G401.6 (cell line): Measurements from ENCODE around the gene TVP23B.
"Not testable (repeated sequence)": the region's sequence is repeated elsewhere in the genome, so short reads cannot be mapped to it uniquely, and the experiment has no call there.

Experiments used
- FAIRE-seq: peaks from 2 replicates; lab custom pipeline; 2012; peaks lifted over from hg19 to GRCh38; lab: Jason Lieb, UNC

The TVP23B gene

DNA sequence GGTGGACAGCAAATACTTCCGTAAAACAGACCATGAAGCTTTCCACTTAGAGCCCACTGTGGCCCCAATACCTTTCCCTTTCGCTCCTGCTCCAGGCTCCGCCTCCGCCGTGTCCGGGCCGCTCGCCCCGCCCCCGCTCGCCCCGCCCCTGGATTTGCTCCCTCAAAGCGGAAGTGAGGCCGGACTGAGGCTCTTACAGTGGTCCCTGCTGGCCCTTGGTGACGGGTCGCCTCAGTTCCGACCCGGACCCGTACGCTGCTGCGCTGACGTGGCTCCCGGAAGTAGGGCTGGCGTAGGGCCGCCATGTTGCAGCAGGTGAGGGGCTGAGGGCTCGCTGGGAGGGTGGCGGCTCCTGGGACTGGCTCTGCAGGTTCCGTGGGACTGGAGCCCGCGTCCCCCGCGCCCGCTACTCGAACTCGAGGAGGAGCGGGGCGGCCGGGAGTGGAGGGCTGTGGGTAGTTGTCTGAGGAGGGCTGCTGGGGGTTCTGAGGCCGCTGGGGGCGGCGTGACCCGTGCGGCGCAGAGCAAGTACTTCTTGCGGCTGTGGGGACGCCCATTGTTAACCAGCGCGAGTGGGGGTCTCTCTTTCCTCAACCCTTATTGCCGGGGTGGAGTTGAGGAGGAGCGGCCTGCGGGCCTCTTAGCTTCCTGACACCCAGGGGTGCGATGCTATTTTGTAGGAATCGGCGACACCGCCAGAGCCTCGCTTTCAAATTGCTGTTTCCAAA lies at the start of gene TVP23B:
TSS of gene TVP23B (plus strand) at position 193 of the 728 bp plus-strand sequence. CDS start at position 304, 111 bp downstream.
- FAIRE-seq: peak; percentile 8

DNA sequence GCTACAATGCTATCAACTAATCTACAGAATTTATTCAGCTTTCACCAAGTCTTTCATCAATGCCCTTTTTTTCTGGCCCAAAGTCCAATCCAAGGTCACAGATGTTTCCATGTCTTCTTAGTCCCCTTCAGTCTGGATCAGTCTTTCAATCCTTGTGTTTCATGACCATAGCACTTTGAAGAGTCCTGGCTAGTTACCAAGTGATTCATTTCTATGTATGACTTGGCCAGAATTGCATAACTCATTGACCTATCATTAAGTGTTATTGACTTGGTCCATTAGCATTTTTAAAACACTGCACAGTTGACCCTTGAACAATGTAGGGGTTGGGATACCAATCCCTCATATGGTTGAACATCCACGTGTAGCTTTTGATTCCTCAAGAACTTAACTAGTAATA lies 48.5 kb upstream of the TVP23B start:
- FAIRE-seq: not testable (repeated sequence)

DNA sequence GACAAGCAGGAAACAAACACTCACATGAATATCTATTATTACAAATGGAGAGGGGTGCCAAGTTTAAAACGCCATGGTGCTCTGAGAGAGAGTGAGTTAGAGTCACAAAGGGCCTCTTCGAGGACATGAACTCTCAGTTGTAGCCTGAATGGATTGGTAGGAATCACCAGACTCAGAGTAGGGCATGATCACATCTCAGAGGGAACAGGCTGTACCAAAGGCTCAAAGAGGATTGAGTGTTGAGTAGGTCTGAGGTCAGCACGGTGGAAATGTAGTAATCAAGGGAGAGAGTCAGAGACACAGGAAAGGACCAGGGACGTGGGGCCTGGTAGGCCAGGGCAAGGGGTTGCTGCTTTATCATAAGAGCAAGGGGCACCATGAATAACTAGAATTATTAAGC lies 47.6 kb upstream of the TVP23B start:
- not testable (repeated sequence) for FAIRE-seq

DNA sequence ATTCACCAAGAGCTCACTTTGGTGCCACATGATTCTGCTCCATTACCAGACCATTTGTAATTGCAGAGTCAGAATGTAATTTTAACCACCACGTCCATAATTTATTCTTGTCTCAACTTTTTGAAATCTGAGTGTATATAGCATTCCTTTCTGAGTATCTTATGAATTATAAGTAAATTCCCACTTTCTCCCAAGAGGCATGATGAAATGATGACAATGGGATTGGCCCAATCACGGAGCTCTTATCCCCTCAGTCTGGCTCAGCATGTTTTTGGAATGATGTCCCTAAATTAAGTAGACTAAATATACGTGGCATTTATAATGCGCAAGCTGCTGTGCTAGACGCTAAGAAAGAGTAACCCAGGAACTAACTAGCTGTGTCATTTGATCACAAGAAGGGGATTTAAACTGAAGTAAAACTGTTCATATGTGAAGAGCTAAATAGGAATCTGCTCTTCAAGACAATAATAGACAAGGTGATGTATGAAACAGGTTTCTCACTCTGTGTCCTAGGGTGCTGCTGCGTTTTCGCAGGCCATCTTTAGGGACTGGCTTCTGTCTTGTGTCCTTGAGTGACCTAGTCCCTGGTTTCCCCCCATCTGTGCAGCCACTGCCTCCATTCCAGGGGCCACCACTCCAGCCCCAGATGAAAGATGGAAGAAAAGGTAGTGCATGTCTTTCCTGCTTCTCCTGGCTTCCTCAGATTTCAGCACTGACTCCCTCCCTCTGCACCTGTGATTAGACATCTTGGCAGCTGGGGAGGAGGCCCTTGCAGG lies 41.2 kb upstream of the TVP23B start:
- not testable (repeated sequence) for FAIRE-seq

DNA sequence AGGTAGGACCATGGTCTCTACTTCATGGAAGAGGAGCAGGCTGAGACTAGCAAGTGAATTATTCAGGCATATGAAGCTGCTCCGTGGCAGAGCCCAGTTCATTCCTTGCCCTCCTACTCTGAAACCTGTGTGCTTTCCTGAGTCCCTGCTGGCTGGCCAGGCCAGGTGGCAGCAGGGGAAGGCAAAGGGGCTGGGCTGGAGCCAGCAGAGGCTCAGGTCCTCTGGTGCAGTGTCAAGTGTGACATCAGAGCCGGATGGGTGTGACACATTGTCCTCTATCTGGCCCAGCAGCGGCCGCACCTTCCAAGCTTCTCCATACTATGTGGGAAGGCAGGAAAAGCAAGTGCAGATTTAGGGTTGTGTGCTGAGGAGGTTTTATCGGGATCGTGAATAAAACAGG lies 39.8 kb upstream of the TVP23B start:
- not testable (repeated sequence) for FAIRE-seq

DNA sequence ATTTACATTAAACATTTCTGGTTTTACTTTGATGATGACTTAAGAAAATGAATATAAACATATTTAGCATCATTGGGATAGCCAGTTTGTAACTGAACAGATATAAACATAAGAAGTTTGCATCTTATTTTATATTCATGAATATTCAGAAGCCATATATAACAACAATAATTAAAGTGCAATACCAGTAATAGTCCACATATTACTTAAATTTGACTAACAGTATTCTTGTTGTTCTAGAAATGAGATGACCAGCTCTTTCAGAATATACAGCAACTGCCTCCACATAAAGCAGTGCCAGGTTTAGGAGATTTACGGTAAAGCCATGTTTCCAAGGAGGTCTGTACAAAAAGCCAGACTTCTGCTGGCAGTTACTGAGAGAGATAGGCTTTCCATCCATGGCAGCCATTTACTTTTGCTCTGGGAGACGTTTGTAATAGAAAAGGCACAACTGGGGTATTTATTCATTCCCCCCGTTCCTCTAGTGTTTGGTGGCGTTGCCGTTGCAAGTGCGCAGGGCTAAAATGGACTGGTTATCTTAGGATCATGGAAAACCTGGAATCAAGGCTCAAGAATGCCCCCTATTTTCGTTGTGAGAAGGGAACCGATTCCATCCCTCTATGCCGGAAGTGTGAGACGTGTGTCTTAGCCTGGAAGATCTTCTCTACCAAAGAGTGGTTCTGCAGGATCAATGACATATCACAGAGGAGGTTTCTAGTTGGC lies 37.1 kb upstream of the TVP23B start, which contains the start of gene FBXW10:
TSS of gene FBXW10 (plus strand) at position 356 of the 723 bp plus-strand sequence. CDS start at position 547, 191 bp downstream.
- peak; percentile 93 for FAIRE-seq

DNA sequence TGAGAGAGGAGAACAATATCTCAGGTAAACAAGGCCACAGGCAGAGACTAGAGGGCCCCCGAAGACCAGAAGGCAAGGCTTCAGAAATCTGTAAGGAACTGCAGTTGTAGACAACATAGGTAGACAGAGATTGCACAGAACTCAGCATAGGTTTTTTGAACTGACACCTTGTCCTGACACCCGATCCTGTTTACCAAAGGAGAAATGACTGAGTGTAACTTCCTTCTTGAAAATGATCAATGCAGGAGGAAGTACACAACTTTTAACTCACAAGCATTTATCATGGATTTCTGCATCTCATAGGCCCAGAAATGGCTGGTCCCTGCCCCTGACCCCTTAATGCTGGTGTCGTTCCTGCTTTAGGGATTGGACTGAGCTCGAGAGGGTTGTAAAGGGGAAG lies 36.3 kb upstream of the TVP23B start:
- FAIRE-seq: not testable (repeated sequence)

DNA sequence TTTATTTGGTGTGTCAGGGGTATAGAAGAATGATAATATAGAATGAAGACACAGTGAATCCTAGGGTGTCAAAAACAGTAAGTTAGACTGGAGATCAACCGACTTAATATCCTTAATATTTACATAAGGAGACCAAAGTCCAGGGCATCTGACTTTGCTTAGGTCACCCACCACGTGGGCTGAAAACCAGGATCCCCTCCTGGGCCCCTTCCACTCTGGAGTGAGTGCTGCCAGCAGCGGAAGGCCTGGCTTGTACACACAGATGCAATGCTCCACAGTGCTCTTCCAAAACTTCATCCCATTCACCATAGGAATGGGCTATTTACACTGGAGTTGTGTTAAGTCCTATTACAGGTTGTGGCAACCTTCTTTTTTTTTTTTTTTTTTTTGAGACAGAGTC lies 34.4 kb upstream of the TVP23B start:
- not testable (repeated sequence) for FAIRE-seq

DNA sequence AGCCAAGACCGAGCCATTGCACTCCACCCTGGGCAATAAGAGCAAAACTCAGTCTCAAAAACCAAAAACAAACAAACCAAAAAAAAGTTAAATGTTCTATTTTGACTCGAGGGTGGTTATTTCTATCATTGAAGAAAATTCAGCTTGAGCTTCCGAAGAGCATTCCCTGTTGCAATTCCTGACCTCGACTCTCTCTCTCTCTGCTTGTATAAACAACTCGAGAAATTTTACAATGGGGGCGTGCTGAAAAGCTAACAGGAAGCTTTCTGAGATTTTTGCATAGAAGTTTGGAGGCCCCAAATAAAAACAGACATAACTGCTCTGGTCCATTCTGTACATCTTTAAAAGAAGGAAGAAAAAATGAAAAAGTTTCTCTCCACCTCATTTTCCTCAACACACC lies 33.5 kb upstream of the TVP23B start:
- FAIRE-seq: not testable (repeated sequence)

DNA sequence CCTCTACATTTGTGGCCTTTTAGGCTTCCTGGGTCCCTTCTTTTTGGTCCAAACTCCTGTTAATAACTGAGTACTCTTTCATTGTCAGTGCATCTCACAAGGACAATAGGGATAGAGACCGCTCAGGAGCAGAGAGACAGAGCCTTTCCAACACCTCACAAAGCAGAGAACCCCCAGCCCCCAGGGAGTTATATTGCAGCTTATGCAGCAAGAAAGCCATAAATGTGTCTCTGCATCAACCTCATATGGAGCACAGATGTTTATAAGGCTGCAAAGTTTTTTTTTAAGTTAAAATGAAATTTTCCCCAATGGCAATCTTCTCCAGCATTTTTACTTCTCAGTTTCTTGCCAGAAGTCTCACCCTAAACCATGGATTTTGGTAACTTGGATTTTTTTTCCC lies 30.7 kb upstream of the TVP23B start:
- not testable (repeated sequence) for FAIRE-seq

DNA sequence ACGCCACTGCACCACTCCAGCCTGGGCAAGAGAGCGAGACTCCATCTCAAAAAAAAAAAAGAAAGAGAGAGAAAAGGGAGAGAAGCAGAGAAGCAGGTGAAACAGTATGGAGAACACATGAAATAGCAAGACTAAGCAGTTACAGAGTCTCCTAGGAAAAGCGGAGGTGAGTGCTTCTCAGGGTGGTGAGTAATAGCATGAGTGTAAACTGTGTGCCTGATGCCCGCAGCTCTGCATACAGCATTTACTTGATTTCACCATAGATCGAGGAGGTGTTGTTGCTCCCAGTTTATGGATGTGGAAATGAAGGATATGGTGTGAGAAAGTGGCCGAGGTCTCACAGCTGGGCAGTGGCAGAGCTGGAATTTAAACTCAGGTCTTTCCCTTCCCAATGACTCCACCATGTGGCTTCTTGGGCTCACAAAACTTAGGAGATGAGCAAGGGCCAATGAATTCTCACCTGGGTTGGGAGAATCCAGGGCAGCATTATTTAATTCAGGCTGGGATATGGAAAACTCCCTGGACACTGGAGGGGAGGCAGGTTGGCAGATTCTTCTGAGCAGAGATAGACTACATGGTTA lies 27.1 kb upstream of the TVP23B start:
- FAIRE-seq: not testable (repeated sequence)

DNA sequence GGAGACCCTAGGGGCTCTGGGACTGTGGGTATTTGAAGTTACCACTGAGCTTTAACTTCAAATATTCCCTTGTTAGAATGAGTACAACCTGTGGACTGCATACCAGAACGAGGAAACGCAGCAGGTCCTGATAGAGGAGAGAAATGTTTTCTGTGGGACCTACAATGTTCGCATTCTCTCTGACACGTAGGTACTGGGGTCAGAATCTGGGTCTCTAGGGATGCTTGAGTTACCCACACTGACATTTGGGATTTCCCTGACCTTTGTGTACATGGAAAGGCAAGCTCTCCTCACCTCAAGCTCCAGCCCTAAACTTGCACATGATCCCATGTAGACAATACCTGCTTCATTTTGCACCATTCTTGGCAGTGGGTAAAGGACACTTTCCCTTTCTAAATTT lies 25.0 kb upstream of the TVP23B start:
- FAIRE-seq: not testable (repeated sequence)

DNA sequence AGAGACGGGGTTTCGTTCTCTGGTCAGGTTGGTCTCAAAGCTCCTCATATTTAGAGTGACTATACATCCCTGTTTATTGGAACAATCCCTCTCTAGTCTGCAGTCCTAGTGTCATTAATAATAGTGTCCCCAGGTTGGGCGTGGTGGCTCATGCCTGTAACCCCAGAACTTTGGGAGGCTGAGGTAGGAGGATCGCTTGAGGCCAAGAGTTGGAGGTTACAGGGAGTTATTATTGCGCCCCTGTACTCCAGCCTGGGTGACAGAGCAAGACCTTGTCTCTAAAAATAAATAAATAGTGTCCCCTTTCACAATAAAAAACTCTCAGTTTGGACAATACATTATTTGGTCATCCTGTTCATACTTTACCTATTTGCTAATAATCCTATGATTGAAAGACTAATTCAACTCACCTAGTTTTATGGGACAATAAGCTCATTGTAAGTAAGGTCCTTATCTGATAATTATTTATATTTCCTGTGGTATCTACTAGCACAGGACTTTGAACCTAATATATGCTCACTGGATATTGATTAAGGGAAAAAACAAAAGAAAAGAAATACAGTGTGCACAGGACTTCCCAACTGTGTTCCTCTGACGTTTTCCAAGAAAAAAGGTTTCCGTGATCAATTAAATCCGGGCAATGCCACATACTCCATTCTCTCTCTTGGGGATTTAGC lies 23.5 kb upstream of the TVP23B start:
- not testable (repeated sequence) for FAIRE-seq

DNA sequence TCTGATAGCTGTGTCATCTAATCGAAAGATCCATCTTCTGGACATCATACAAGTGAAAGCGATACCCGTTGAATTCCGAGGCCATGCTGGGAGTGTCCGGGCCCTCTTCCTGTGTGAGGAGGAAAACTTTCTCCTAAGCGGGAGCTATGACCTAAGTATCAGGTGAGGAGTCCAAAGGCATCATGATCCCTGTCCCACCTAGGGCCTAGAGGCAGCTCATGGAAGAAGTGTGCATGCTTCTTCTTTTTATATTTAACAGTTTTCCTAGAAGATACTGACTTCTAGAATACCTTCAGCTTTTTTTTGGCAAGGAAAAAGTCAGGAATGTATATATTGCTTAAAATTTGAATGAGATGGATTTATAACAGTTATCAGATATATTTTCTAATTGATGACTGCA lies 22.6 kb upstream of the TVP23B start:
- FAIRE-seq: not testable (repeated sequence)

DNA sequence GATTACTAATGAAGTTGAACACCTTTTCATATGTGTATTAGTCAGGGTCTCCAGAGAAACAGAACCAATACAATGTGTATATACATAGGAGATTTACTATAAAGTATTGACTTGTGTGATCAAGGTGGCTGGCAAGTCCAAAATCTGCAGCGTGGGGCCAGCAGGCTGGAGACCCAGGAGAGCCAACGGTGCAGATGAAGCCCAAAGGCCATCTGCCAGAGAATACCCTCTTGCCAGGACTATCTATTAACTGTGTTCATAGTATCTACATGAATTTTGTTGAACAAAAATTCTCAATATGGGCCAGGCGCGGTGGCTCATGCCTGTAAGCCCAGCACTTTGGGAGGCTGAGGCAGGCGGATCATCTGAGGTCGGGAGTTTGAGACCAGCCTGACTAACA lies 20.8 kb upstream of the TVP23B start:
- not testable (repeated sequence) for FAIRE-seq

DNA sequence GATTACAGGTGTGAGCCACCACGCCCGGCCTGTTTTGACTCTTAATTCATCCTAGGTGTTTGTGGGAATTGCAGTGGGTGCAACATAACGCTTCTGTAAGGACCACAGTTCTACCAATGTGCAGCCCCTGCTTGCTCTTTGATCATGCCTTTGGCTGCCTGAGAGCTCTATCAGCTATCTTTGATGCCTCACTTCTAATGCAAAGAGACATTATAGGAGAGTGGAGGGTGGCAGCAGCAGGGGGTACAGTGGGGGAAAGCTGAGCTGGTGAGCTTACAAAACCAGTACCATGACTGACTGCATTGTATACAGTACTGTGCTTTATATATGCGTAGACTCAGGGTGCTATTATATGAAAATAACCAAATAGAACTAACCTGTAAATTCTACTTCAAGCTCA lies 10.4 kb upstream of the TVP23B start:
- not testable (repeated sequence) for FAIRE-seq

DNA sequence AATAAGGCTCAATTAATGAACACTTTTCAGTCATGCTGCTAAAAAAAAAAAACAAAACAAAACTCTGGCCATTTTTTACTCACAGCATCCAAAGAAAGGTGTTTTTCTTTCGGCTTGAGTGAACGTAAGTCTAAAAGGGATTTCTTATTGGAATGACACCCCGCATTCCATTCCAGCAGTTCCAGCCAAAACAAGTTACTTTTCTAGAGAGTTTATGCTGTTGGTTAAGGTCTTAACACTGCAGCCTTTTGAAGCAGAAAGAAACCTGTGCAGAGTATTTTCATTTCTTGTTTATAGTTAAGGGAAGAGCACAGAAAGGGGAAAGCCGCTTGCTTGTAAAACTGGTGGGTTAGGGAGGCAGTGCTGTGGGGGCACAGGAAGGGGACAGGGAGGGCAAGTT lies 9.9 kb upstream of the TVP23B start:
- FAIRE-seq: not testable (repeated sequence)

DNA sequence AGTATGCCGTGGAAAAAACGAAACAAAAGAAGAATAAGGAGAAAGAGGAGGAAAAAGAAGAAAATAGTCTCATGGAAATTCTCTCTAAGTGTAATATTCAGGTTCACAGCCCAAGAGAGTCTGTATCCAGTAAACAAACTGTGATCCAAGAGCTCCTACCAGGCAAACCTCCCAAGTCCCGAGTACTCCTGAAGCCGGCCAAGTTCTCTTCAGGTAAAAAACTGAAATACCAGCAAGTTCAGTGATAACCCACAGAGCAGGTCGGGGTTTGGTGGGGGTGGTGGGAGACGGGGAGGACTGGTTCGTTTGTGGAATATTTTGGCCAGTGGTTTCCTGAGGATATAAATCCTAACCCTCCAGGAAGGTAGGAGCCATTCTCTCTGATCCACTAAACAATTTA lies 8.5 kb upstream of the TVP23B start:
- FAIRE-seq: no peak

DNA sequence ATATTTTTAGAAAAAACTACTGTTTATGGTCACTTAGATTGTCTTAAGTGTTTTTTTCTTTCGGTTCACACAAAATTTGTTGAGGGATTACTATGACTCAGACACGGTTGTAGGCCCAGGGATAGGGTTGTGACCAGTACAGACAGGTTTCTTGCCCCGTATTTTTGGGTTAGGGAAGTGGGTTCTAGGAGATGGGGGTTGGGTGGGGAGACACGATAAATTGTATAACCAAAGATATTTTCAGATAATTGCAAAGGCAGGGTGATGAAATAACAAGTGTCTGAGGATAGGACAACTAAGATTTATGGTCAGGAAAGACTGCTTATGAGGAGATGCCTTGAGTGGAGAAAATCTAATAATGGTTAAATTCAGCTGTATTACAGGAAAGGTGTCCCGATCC lies 822 bp downstream of the TVP23B start:
- not testable (repeated sequence) for FAIRE-seq

DNA sequence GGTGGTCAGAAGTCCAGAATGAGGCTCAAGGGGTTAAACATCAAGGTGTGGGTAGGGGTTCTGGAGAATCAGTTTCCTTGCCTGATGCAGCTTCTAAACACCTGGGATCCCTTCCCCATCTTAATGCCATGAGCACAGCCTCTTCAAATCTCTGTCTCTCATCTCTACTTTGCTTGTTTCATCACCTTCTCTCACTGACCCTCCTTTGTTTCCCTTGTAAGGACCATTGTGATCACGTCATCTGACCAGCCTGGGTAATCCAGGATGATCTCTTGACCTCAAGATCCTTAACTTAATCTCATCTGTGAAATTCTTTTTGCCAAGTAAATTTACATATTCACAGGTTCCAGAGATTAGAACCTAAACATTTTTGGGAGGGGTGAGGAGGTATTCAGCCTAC lies 5.0 kb downstream of the TVP23B start:
- FAIRE-seq: not testable (repeated sequence)

DNA sequence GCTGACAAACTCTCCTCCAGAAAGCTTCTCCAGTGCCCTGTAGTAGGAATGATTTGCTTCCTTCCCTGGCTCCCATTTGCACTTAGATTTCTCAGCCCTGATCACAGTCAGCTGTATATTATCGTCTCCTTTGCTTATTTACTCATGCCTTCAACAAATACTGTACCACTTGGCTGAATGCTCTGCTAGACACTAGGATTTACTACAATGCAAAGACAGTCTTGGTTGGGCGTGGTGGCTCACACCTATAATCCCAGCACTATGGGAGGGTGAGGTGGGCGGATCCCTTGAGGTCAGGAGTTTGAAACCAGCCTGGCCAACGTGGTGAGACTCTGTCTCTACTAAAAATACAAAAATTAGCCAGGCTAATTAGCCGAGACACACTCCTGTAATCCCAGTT lies 5.9 kb downstream of the TVP23B start:
- not testable (repeated sequence) for FAIRE-seq

DNA sequence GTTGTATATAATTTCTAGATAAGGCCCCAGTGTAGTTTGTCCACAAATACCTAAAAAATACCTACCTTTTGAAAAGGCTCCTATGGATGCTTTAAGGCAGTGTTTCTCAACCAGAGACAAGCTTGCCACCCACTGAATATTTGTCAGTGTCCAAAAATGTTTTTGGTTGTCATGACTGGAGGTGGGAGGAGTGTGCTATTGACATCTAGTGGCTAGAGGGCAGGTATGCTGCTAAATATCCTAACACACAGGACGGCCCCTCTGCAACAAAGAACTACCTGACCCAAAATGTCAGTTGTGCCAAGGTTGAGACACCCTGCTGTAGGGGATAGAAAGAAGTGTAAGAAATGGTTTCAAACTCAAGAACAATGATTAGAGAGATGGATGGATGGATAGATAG lies 10.4 kb downstream of the TVP23B start:
- peak; percentile 78 for FAIRE-seq
